ENCODE results near the gene RGS21.

The RGS21 gene

DNA sequence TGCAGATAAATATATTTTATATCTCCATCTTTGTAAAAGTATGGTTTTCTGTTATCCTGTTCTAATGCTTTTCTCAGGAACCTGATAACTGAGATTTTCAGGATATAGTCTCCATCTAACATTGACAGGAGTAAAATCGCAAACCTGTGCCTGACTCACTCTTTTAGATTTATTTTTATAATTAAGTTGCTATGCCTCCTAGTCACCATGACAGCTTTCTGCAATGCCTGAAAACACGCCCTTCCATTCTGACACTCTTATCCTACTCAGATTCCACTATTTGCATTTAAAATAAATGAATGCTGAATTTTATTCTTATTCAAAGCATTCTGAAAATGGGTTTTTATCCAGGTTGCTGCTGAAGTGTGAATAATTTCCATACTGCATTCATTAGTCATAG, 62.8 kb downstream of the RGS21 start:
- DNase-seq = no peak

DNA sequence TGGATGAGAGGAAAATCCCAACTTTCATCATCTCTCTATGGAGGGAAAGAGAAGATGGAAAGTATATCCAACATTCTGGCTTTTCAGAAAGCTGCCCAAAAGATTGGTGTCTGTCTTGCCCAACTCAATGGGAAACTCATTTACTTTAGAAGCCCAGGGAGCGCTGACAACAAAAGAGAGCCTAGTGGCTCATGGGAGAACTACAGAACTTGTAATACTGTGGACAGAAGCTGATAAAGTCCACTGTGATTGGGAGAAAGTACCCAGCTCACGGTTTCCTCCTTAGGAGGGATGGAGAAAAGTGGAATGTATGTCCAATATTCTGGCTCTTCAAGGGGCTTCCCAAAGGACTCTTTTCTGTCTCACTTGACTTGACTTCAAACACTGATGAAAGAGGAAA, 66.0 kb downstream of the RGS21 start:
- DNase-seq = peak; percentile 8

DNA sequence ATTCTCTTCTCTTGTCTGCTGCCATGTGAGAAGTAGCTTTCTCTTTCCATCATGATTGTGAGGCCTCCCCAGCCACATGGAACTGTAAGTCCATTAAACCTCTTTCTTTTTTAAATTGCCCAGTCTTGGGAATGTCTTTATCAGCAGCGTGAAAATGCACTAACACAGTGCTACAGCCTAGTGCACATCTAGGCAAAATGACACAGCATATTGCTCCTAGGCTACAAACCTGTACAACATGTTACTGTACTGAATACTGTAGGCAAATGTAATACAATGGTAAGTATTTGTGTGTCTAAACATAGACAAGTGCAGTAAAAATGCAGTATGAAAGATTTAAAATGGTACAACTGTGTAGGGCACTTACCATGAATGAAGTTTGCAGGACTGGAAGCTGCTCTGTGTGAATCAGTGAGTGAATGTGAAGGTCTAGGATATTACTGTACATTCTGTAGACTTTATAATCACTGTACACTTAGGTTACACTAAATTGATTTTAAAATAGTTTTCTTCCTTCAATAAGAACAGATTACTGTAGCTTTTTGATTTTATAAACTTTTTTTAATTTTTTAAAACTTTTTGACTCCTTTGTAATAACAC, 69.4 kb downstream of the RGS21 start:
- no peak for DNase-seq

DNA sequence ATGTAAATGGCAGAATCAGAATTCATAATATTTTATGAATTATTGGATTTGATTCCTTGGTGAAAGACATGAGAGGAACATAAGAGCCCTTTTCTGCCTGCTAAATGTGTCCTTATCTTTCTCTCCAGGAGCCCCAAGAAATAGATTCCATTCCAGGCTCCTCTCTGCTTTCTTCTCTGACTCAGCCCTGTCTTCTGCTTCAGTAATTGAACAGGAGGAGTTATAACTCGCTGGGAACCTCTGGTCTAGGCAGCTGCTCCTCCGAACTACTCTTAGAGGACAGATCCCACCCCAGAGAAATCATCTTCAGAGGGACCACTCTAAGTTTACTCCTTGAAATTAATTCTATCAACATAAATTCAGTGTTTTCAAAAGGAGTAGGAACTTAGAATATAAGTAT, 78.4 kb downstream of the RGS21 start:
- DNase-seq = no peak

DNA sequence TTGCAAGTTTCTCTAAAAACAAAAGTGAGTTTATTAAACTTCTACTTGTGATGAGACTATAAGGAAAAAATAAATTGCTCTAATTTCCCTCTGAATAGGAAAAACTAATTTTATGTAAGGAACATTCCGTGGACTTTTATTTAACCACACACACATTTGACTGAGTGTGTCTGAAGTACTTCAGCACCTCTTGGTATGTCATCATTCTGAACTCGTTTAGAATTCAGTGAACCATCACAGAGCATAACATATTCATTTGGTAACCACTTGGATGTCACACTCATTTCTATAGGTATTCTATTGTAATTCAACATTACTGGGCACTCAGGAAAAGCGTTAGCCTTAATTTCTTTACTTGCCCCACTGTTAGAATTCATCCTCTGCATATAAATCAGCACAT, 79.1 kb downstream of the RGS21 start:
- peak; percentile 57 for DNase-seq

DNA sequence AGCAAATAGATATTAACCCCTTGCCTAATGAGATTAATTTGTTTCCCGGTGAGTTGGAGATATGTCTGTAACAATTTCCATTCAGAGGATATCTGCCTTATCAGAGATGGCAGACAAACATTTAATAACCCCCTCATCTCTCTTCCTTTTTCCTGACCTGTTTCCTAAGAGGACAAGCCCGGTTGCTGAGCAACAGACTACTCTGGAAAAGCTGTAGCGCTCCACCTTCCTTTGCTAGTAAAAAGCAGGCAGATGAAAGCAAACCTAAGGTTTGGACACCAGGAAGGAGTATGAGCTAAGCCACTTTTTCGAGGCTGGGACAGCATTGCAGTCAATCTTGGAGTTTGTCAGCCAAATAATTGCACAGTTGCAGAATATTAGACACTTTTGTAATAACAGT, 82.4 kb downstream of the RGS21 start:
- peak; percentile 29 for DNase-seq

DNA sequence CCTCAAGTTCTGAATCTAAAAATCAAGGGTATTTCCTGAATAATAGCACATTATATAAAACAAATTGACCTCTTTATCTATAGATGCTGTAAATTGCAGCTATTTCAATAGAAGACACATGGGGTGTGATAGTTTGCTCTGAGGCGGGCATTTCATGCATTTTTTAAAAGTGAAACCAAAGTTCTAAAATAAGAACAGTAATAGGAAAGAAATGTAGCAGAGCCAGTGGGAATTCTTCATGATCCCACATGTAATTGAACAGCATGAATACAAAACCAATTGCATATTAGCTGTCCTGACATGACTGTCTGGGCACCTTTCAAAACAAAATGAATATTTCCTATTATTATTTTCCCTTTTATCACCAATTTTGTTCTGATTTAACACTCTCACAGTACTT, 85.0 kb downstream of the RGS21 start:
- DNase-seq = no peak

DNA sequence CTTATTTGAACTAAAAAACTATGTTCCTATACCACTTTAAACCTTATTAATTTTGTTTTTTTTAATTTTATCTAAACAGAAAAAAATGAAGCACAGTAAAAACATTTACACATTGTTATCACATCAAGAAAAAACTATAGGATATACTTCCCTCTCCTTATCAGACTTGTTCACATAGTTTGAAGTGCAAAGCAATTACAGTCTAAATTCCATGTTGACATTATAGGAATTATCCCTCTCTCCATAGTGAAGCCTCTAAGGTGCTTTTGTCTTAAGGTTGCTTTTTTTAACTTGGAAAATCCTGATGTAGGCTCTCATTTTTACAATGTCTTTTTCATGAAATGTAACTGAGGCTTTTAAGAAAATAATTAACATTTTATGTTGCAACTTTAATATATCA, 85.8 kb downstream of the RGS21 start:
- no peak for DNase-seq

DNA sequence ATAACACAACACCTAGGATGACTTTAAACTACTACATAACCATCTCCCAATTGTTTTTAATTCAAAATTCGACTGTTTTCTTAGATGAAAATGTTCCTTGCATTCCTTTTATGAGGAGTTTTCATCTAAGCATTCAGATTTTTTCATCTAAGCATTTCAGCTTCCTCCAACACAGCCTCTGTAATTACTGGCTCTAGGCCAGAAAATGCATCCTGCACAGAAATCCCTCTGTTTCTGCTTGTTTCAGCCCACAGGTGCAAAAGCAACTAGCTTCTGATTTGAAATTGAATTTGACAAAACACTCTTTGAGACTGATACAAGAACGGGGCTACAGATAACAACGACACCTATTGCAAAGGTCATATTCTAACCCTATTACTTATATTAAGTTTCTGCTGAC, 90.4 kb downstream of the RGS21 start:
- DNase-seq = no peak
